ENCODE measurements around the gene RTN4RL1. TPM values are rescaled to one million over a fixed set of nuclear protein-coding genes. Genes with fewer than 3 reads are reported as not detected.

Gene RTN4RL1
- total and polyA plus RNA-seq, 9 of the 15 experiments (the other 6 are each of a cell fraction or from before 2014, with no cell fraction given) = 0.04 to 0.06 (median 0.04) TPM; not detected in 5

- H3K9ac ChIP-seq (ENCODE audit: insufficient read depth in 1 of 2, low read depth in 2 of 2, low read length in 2 of 2) = no peak overlapping the region
- no peaks in the 10 kb centered on the region for H3K9me1 ChIP-seq (ENCODE audit: control insufficient read depth, insufficient read depth, low read length)
- no TSS peak for BruUV-seq (replicated peaks)
- peaks cover 0 to 21% of the 10 kb centered on the region in 2 experiments; a peak in 3 of 5 replicates for H3K4me1 ChIP-seq (replicated peaks in 1 of 2; ENCODE audit: control insufficient read depth in 2 of 2, insufficient read depth in 2 of 2, low read length in 2 of 2)
- H3K27me3 ChIP-seq (ENCODE audit: control insufficient read depth in 2 of 2, insufficient read depth in 2 of 2, low read length in 2 of 2) = peaks cover 0 to 8% of the 10 kb centered on the region in 2 experiments; a peak in 2 of 5 replicates
- TF ChIP-seq NCOA2 (IDR thresholded peaks at IDR 0.05; ENCODE audit: partially characterized antibody in 2 of 2) (no peak), PRMT5 (CRISPR knock-in tag; IDR thresholded peaks at IDR 0.05) (no peak)
- TF ChIP-seq, protein P1, sequence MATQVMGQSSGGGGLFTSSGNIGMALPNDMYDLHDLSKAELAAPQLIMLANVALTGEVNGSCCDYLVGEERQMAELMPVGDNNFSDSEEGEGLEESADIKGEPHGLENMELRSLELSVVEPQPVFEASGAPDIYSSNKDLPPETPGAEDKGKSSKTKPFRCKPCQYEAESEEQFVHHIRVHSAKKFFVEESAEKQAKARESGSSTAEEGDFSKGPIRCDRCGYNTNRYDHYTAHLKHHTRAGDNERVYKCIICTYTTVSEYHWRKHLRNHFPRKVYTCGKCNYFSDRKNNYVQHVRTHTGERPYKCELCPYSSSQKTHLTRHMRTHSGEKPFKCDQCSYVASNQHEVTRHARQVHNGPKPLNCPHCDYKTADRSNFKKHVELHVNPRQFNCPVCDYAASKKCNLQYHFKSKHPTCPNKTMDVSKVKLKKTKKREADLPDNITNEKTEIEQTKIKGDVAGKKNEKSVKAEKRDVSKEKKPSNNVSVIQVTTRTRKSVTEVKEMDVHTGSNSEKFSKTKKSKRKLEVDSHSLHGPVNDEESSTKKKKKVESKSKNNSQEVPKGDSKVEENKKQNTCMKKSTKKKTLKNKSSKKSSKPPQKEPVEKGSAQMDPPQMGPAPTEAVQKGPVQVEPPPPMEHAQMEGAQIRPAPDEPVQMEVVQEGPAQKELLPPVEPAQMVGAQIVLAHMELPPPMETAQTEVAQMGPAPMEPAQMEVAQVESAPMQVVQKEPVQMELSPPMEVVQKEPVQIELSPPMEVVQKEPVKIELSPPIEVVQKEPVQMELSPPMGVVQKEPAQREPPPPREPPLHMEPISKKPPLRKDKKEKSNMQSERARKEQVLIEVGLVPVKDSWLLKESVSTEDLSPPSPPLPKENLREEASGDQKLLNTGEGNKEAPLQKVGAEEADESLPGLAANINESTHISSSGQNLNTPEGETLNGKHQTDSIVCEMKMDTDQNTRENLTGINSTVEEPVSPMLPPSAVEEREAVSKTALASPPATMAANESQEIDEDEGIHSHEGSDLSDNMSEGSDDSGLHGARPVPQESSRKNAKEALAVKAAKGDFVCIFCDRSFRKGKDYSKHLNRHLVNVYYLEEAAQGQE (IDR thresholded peaks at IDR 0.05; ENCODE audit: borderline replicate concordance) = no peak
- TF ChIP-seq, protein P1 (CRISPR knock-in tag; IDR thresholded peaks at IDR 0.05; ENCODE audit: low read depth) = no peak
- no peaks in the 10 kb centered on the region for H4K20me1 ChIP-seq (replicated peaks; ENCODE audit: control insufficient read depth, insufficient read depth, low read length)
- DNase-seq (ENCODE audit: extremely low read depth in 1 of 4, low spot score in 3 of 4) (no peak), FAIRE-seq (no peak), ATAC-seq (no peak)
- 27% methylated on average over 6 of the region's 8 CpGs for WGBS (ENCODE audit: insufficient coverage, low coverage, missing lambda C conversion rate)
- ChIA-PET CTCF (ENCODE audit: low intra/inter-chr PET ratio) (no interaction called here), POLR2A (interaction anchor here (0.6 kb wide), 1 partner anchor 38 kb away, joined by 3 read pairs; no protein-coding TSS in a partner anchor)
- no peak overlapping the region for H3K27ac ChIP-seq (ENCODE audit: extremely low read depth, low read depth, low read length)
- in situ Hi-C loops (cut with MboI) = no loop called here
- no peaks in the 10 kb centered on the region for H3K36me3 ChIP-seq (ENCODE audit: control insufficient read depth, insufficient read depth, low read length)
- no peak overlapping the region for H2AFZ ChIP-seq (ENCODE audit: low read depth, low read length)
- no peak overlapping the region for H3K4me3 ChIP-seq
- H3K4me2 ChIP-seq (ENCODE audit: insufficient read depth, low read length) = no peak overlapping the region
- H3K9me3 ChIP-seq (replicated peaks; ENCODE audit: control insufficient read depth, insufficient read depth, low read depth, low read length) = no peaks in the 10 kb centered on the region
- intact Hi-C loops (cut with micrococcal nuclease) = no loop called here
- H3K79me2 ChIP-seq (ENCODE audit: control insufficient read depth, insufficient read depth, low read length) = no peaks in the 10 kb centered on the region
Observed at GRCh38 chr17:1980665-1981250, 44.4 kb downstream of the RTN4RL1 start.
